PC-3 (cell line): ENCODE results near the gene TRIOBP. TPM values are rescaled to one million over a fixed set of nuclear protein-coding genes. Genes with fewer than 3 reads are reported as not detected.

Source experiments
- ATAC-seq: fragments of 200-7000 bp; cut with Tn5 transposase; 2 replicates; pipeline ENCODE4 v1.9.1; 2020; ENCODE audit warnings: mild to moderate bottlenecking, moderate library complexity
- BruUV-seq: library from RNA; stranded (reverse); fragments of 400-500 nt; replicated peaks from 2 replicates; lab custom pipeline; 2021; lab: Mats Ljungman, UMichigan
- CTCF ChIA-PET: fragments of 300-600 bp; sonication (Branson Sonifier 250); formaldehyde crosslinking; loops from one replicate; lab custom pipeline; 2022; ENCODE audit warnings: antibody characterized with exemption; lab: Charles Lee
- POLR2A ChIA-PET: fragments of 300-600 bp; sonication (Branson Sonifier 250); formaldehyde crosslinking; loops from one replicate; lab custom pipeline; 2022; ENCODE audit warnings: antibody characterized with exemption; ENCODE audit not compliant: unreplicated experiment; lab: Charles Lee
- DNase-seq: peaks from one replicate; pipeline ENCODE4 v3.0.0-alpha.2; 2015
- H2AFZ ChIP-seq: fragments of 300-600 bp; sonication (generic); 2 replicates; pipeline ENCODE4 v1.6.0; 2016; ENCODE audit warnings: antibody characterized with exemption, low read length
- H3F3A ChIP-seq: fragments of 300-600 bp; sonication (generic); one replicate; pipeline ENCODE4 v1.6.0; 2017; ENCODE audit warnings: antibody characterized with exemption, low read length, control low read depth, mild to moderate bottlenecking; ENCODE audit not compliant: unreplicated experiment
- H3K27ac ChIP-seq: fragments of 300-600 bp; sonication (generic); 2 replicates; pipeline ENCODE4 v1.5.1; 2016; ENCODE audit warnings: mild to moderate bottlenecking, low read length
- H3K27me3 ChIP-seq: fragments of 300-600 bp; sonication (generic); 2 replicates; pipeline ENCODE4 v1.6.1; 2016; ENCODE audit warnings: low read length, mixed read lengths
- H3K36me3 ChIP-seq: fragments of 300-600 bp; sonication (generic); 2 replicates; pipeline ENCODE4 v1.6.1; 2016; ENCODE audit warnings: low read depth, mixed run types, low read length, mixed read lengths
- H3K4me1 ChIP-seq: fragments of 300-600 bp; sonication (generic); 2 replicates; pipeline ENCODE4 v1.5.1; 2016; ENCODE audit warnings: low read length; ENCODE audit not compliant: insufficient read depth
- H3K4me2 ChIP-seq: fragments of 300-600 bp; sonication (generic); 2 replicates; pipeline ENCODE4 v1.6.0; 2016; ENCODE audit warnings: low read length
- H3K4me3 ChIP-seq: fragments of 300-600 bp; sonication (generic); 2 replicates; pipeline ENCODE4 v1.5.1; 2016; ENCODE audit warnings: mild to moderate bottlenecking, low read length, mixed read lengths
- H3K79me2 ChIP-seq: fragments of 300-600 bp; sonication (generic); 2 replicates; pipeline ENCODE4 v1.6.1; 2017; ENCODE audit warnings: low read length, mixed read lengths
- H3K9ac ChIP-seq: fragments of 300-600 bp; sonication (generic); 2 replicates; pipeline ENCODE4 v1.6.0; 2016; ENCODE audit warnings: mild to moderate bottlenecking, low read length
- H3K9me2 ChIP-seq: fragments of 300-600 bp; sonication (generic); replicated peaks from 2 replicates; pipeline ENCODE4 v1.6.1; 2016; ENCODE audit warnings: mixed run types, low read length, mixed read lengths
- H3K9me3 ChIP-seq: fragments of 300-600 bp; sonication (generic); 2 replicates; pipeline ENCODE4 v1.6.1; 2016; ENCODE audit warnings: low read length, mixed read lengths
- H4K20me1 ChIP-seq: fragments of 300-600 bp; sonication (generic); 2 replicates; pipeline ENCODE4 v1.6.1; 2016; ENCODE audit warnings: low read length, mixed read lengths
- EZH2 ChIP-seq: fragments of 300-600 bp; sonication (generic); IDR thresholded peaks from one replicate; pipeline ENCODE4 v1.6.1; 2017; ENCODE audit warnings: antibody characterized with exemption, mild to moderate bottlenecking, low read length; ENCODE audit not compliant: unreplicated experiment
- EZH2phosphoT487 ChIP-seq: fragments of 300-600 bp; sonication (generic); IDR thresholded peaks from 2 replicates; pipeline ENCODE4 v1.6.1; 2018; ENCODE audit warnings: mild to moderate bottlenecking, antibody characterized with exemption, low read length, borderline replicate concordance
- intact Hi-C: fragments of 100-400 bp; cut with micrococcal nuclease; formaldehyde crosslinking; loops from 2 replicates; pipeline ENCODE4 v1.9.0; 2023
- total RNA-seq: library from RNA; depleted of rRNA; stranded (reverse); fragments of >200 nt; gene quantifications from 2 replicates; pipeline ENCODE4 v1.2.3, GENCODE V29; 2014
- TF ChIP-seq, protein P1 (sequence below): fragments of 300-600 bp; sonication (generic); conservative IDR thresholded peaks from 2 replicates; pipeline ENCODE4 v1.5.1; 2017; ENCODE audit warnings: antibody characterized with exemption, low read depth, mild to moderate bottlenecking, low read length

The TRIOBP gene
- total RNA-seq, 1 experiment from 2014 or later, result 64.5 TPM

- no peaks in the 10 kb centered on the region for H3K27me3 ChIP-seq
- DNase-seq (no peak), ATAC-seq (no peak)
- TF ChIP-seq EZH2phosphoT487 (no peak), EZH2 (no peak)
- TF ChIP-seq, protein P1, sequence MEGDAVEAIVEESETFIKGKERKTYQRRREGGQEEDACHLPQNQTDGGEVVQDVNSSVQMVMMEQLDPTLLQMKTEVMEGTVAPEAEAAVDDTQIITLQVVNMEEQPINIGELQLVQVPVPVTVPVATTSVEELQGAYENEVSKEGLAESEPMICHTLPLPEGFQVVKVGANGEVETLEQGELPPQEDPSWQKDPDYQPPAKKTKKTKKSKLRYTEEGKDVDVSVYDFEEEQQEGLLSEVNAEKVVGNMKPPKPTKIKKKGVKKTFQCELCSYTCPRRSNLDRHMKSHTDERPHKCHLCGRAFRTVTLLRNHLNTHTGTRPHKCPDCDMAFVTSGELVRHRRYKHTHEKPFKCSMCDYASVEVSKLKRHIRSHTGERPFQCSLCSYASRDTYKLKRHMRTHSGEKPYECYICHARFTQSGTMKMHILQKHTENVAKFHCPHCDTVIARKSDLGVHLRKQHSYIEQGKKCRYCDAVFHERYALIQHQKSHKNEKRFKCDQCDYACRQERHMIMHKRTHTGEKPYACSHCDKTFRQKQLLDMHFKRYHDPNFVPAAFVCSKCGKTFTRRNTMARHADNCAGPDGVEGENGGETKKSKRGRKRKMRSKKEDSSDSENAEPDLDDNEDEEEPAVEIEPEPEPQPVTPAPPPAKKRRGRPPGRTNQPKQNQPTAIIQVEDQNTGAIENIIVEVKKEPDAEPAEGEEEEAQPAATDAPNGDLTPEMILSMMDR, result no peak
- H2AFZ ChIP-seq, result no peak overlapping the region
- H3K9me3 ChIP-seq, result no peaks in the 10 kb centered on the region
- H3K36me3 ChIP-seq, result no peaks in the 10 kb centered on the region
- H3K27ac ChIP-seq, result no peak overlapping the region
- H3K9me2 ChIP-seq, result no peaks in the 10 kb centered on the region
- H3K79me2 ChIP-seq, result no peaks in the 10 kb centered on the region
- ChIA-PET CTCF (no interaction called here), POLR2A (no interaction called here)
- intact Hi-C loops, result no loop called here
- H3K4me3 ChIP-seq, result no peak overlapping the region
- no peak overlapping the region for H3K9ac ChIP-seq
- H3K4me2 ChIP-seq, result no peak overlapping the region
- BruUV-seq, result no TSS peak
- no peaks in the 10 kb centered on the region for H3F3A ChIP-seq
- no peaks in the 10 kb centered on the region for H3K4me1 ChIP-seq
- no peaks in the 10 kb centered on the region for H4K20me1 ChIP-seq
Measured at GRCh38 chr22:37704645-37705044, 7.8 kb downstream of the TRIOBP start.

GRCh38 chr22:37705205-37705604 is 8.4 kb downstream of the TRIOBP start:
- no peaks in the 10 kb centered on the region for H3K36me3 ChIP-seq
- H3F3A ChIP-seq, result no peaks in the 10 kb centered on the region
- DNase-seq (no peak), ATAC-seq (no peak)
- H4K20me1 ChIP-seq, result no peaks in the 10 kb centered on the region
- H3K4me1 ChIP-seq, result no peaks in the 10 kb centered on the region
- H3K9me2 ChIP-seq, result no peaks in the 10 kb centered on the region
- CTCF ChIA-PET, result no interaction called here
- H3K79me2 ChIP-seq, result no peaks in the 10 kb centered on the region
- TF ChIP-seq EZH2 (no peak), EZH2phosphoT487 (no peak)
- TF ChIP-seq, protein P1, result no peak
- no TSS peak for BruUV-seq
- no peak overlapping the region for H2AFZ ChIP-seq
- no peak overlapping the region for H3K4me3 ChIP-seq
- no peak overlapping the region for H3K9ac ChIP-seq
- no peak overlapping the region for H3K27ac ChIP-seq
- intact Hi-C loops, result no loop called here
- POLR2A ChIA-PET, result no interaction called here
- H3K9me3 ChIP-seq, result no peaks in the 10 kb centered on the region
- no peaks in the 10 kb centered on the region for H3K27me3 ChIP-seq
- H3K4me2 ChIP-seq, result no peak overlapping the region

DNA sequence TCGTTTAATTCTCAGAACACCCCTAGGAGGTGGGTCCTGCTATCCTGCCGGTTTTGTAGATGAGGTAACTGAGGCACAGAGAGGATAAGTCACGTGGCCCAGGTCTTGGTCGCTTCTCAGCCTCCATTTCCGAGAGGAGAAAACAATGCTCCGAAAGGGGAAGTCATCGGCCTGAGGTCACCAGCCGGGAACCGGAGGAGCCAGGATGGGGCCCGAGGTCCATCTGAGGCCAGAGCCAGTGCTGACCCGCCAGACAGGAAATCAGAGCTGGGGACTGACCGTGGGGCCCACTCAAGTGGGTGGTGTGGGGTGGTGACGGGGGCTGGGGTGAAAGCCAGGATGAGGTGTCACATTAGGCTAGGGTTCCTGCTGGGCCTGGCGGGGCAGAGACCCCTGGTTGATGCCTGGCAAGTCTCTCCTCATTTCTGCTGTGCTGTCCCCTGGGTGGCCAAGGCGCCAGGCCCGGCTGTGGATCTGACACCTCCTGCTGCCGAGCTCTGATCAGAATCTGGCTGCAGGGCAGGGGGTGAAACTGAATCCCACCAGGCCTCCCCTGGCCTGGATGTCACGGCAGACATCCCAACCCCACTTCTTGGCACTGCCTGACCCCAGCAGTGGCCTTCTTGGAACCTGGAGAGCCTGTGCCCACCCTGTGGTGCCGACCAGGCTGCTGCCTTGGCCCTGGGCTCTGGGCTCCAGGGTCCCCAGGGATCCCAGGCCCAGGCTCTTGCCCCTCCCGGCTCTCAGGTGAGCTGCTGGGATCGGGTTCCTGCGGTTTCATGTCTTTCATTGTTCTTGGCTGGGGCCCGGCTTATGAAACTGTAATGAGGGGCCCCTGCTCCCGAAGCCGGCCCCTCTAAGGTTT is 12.0 kb downstream of the TRIOBP start:
- Histone ChIP-seq H3K4me2 (no peak overlapping the region), H3K27me3 (no peaks in the 10 kb centered on the region)
- CTCF ChIA-PET, result no interaction called here

More for the DNA sequence above, 12.0 kb downstream of the TRIOBP start:
- ATAC-seq, result no peak
- no peaks in the 10 kb centered on the region for H4K20me1 ChIP-seq
- no peak overlapping the region for H3K9ac ChIP-seq
- no peaks in the 10 kb centered on the region for H3F3A ChIP-seq
- intact Hi-C loops, result no loop called here
- TF ChIP-seq, protein P1, result no peak
- no peak for TF ChIP-seq EZH2phosphoT487
- no peak for TF ChIP-seq EZH2
- H3K4me1 ChIP-seq, result peaks cover 8% of the 10 kb centered on the region; the same call in 1 of the 2 replicates
- H3K27ac ChIP-seq, result no peak overlapping the region
- no TSS peak for BruUV-seq
- H3K9me3 ChIP-seq, result no peaks in the 10 kb centered on the region
- no peaks in the 10 kb centered on the region for H3K36me3 ChIP-seq
- DNase-seq, result no peak
- no peak overlapping the region for H3K4me3 ChIP-seq
- H3K9me2 ChIP-seq, result no peaks in the 10 kb centered on the region
- H3K79me2 ChIP-seq, result no peaks in the 10 kb centered on the region
- no peak overlapping the region for H2AFZ ChIP-seq
- POLR2A ChIA-PET, result no interaction called here
